ENCODE data around the gene COL6A3.

GRCh38 chr2:237281836-237282306 lies 132.1 kb downstream of the COL6A3 start:
- peak in 2 of 3 donors; percentile 21 to 64 for TF ChIP-seq POLR2AphosphoS5 (IDR thresholded peaks at IDR 0.05)
- TF ChIP-seq CTCF (IDR thresholded peaks at IDR 0.05), result no peak
